Stimulated activated CD8-positive, alpha-beta memory T cell treated with anti-CD3 and anti-CD28 coated beads, Interleukin-12 subunit alpha, Interleukin-12 subunit beta, amount 100 ng/mL, for 24 hours (primary cell): ENCODE data around the gene SH3BP5L.

Experiments used
- DNase-seq: peaks from one replicate; pipeline ENCODE4 v3.0.0-alpha.2; 2020; ENCODE audit errors: extremely low read depth

SH3BP5L gene

DNA sequence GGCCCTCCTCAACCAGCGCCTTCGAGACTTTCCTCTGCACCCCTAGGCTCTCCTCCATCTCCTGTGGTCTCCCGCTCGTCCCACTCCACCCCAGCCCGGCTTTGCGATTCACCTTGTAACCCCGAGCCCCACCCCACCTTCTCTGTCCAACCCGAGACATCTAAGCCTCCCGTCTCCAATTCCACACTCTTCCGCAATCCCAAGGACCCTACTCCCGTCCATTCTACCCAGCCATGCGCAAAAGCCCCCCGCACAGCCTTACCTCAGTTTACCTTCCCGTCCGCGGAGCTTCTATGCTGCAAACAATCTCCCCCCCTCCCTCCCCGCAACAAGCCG, 174 bp downstream of the SH3BP5L start:
- no peak for DNase-seq

DNA sequence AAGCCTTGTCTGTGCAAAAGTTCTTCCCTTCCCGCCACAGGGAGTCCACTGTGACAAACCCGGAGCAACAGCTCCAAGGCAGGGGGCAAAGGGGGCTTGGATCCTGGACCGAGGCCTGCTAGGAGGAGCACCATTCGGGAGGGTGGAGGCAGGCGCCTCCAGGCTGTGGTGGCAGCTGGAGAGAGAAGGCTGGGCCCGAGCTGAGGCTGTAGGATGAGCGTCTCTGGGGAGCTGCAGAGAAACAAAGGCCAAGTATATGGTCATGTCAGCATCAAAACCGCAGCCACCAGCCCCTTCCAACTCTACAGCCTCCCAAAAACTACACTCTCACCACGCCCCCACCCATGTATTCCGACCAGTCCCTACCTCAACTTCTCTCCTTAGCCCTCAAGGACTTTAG, 579 bp downstream of the SH3BP5L start:
- DNase-seq, result no peak

DNA sequence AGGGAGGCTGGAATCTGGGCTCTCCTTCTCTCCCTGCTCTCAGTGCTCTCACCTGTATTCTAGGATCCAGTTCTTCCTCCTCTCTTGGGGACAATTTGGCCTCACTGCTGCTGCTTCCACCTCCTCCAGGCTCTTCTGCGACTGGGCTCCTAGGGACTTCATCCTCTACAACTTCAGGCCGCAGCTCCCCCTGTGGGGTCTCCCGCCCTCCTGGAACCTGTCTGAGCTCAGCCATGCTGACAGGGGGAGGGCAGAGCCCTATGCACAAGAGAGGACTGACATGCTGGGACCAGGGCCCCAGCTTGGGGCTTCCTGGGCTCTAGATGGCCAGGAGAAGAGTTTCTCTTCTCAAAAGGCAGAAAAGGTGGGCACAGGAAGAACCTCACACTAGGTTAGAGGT, 1.0 kb downstream of the SH3BP5L start:
- DNase-seq, result no peak

DNA sequence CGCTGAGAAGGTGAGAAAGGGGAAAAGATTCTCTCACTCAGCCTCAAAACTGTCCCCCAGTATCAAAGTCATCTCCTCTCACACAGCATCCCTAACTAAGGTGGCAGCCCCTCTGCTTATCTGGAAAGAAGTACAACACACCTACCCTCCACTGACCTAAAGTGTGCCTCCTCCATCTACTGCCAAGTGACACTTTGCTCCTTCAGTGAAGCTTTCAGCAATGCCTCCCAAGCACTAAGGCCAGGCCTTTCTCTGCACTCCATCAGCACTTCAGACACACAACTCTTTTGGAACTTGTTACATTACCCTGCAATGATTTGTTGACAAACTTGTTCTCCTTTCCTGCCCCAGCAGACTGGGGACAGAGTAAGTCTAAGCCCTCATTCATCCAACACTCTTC, 1.4 kb downstream of the SH3BP5L start:
- DNase-seq, result no peak

DNA sequence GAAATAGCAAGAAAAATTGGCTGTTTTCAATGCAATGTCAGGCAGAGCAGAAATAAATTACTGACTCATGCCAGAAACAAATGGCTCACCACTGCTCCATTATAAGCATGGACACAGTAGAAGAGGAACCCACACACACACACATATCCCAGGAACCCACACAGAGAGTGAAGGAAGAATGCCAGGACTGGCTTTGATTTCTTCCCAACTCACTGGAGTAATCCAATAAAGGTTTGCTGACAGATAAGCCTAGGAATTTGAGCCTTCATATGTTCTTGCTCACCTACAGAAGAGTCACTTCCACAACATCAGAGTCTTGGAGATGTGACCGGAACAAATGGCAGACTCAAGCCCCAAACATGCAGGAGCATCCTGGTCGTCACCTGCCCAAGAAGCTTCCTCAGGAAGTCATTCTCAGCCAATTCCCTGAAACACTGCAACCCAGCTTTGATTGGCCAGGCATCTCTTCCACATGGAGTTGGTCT, 2.2 kb downstream of the SH3BP5L start:
- DNase-seq, result no peak

DNA sequence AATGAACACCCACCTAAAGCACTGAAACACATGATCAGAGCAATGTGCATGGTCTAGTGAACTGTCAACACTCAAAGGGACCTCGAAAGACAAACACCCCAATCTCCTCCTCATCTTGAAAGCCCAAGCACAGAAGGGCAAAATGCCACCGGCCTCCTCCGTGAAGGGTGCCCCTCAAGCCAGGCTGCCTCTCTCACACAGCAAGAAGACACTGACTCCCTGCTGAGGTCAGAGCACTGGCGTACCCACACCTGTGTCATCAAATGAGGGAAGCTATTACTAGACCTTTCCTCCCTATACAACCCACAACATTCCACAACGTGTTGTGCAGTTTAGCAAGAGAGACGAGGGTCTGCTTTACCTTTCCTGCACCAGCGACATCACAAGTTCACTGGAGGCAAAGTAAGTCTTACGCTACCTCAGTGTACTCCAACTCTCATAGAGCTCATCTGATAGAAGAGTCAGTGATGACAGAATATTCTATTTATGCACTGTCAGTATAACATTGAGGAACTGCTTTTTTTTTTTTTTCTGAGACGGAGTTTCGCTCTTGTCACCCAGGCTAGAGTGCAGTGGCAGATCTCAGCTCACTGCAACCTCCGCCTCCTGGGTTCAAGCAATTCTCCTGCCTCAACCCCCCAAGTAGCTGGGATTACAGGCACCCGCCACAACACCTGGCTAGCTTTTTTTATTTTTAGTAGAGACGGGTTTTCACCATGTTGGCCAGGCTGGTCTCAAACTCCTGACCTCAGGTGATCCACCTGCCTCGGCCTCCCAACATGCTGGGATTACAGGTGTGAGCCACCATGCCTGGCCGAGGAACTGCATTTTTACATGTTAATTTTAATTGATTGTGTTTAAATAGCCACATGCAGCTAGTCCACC, 3.3 kb downstream of the SH3BP5L start:
- no peak for DNase-seq

DNA sequence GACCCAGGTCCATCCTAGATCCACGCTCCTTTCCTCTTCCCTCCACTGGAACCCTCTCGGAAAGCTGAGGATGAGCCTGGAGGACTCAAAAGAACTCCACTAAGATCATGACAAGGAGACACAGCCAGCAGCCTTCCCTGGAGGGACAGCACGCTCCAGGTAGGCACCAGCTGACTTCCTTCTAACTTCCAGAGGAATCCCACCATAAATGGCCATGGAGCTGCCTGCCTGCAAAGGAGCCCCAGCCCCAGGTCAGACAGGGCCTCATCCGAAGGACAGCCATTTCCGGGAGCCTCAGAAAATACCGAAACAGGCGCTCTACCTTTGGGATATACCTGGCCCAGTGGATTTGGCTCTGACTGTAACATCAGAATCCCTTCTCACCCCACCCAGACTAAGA, 4.1 kb downstream of the SH3BP5L start:
- no peak for DNase-seq

DNA sequence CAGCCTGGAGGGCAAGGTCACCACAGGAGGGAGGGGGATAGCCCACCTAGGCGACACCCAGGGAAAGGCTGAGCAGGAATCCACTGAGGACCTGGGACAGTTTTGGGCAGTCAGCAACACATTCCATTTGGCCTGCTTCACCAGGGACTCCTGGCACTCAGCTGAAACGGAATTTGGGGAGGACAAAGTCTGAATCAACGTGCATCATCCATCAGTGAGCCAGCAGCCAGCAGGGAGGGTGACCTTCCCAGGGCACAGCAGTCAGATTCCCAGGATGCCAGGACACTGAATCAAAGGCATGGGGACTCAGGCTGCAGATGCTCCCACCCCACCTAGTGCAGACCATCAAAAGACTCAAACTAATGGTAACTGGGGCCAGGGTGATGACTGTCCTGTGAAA, 4.6 kb downstream of the SH3BP5L start:
- no peak for DNase-seq

DNA sequence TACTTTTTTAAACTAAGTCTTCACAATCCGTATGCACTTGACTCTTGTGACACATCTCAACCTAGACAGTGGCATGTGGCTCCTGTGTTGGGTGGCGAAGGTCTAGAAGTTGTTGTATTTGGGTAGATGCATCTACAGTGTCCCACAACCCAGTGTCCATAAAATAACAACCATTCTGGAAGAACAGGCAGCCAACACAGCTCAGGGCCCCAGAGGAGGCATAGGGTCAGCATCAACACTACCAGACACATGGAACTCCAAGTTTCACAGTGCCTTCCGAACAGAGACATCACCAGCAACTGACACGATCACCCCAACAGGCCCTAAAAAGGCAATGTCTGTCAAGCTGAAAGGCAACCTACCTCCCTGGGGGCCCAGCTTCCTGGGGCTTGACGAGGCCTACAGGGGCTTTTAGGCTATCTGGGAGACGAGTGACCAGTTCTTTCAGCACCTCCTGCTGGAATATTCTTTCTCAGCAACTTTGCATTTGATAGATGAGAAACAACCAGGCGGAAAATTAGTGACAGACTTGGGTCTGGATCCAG, 5.6 kb downstream of the SH3BP5L start:
- DNase-seq, result no peak

DNA sequence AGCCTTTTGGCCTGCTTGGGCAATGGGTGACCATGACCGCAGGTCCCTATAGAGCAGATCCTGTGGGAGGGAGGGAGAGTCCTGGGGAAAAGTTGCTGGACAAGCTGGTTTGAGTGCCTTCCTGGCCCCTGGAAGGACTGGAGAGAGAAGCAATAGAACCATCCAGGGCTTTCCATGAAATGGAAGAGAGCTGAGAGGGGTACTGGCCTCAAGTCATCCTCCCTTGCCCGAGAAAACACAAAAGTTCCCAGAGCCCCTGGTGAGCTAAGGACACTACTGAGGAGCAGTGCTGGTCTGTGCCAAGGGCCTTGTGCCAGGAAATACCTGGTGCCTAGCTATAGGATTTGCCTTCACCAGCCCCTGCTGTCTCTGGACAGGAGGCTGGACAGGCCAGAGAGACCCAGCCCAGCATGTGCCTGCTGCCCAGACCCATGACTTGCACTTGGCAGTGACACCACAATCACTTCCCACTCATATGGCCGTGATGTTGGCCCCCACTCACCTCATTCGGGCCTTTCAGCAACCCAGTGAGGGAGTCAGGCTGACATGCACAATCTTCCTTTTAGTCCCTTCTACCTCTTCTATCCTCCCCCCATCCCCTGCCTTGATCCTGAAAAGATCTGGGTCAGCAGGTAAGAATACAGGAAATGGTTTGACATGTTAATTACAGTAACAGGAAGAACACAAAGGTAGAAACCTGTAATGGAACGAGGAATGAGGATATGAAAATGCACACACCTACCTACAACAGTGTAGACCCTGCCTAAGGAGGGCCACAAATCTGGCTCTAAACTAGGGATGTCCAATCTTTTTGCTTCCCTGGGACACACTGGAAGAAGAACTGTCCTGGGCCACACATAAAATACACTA, 7.0 kb downstream of the SH3BP5L start:
- no peak for DNase-seq

DNA sequence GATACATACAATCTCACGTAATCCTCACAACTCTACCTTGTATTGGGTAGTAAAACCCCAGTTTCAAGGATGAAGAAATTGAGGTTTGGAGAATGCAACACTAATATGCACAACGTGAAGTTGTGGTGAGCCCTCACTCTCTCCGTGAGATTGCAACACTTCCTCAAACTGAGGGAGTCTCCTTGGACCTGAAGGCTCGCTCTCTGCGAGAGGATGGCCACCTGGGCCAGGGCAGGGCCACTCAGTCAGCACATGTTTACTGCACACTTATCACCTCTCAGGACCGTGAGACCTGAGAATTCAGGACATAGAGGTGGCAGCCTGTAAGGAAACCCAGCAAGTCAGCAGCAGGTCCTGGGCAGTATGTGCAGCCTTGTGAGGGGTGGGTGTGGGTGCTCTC, 8.7 kb downstream of the SH3BP5L start:
- no peak for DNase-seq

DNA sequence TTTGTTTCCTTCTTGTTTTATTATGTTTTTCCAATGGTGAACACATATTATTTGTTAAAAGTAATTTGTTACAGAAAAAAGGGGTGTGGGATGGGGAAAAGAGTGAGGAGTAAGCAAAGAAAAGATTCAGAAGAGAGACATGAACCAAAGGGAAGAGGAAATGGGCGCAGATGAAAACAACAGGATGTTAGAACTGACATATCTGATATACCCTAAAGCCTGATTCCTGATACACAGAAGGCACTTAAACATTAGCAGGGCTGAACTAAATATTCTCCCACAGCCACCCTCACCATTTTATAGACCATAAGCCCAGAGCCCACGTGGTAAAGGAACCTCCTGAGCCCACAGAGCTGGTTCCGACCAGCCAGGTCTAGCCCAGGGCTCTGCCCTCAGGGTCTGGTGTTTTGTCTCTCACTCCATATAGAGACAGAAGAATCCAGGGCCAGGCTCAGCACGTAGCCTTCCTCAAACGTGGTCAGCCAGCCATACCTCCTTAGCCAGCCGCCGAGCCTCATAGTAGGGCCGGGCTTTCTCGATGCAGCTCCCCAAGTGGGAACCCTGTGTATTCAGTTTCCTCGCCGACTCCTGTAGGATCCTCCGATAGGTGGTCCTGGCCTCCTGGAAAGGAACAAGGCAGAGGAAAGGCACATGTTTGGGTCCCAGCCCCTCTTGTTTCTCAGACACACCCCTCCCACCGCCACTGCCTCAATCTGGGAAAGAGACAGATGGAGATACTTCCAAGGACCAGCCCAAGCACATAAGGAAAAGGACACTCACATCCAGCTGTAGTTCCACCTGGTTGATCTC, 9.5 kb downstream of the SH3BP5L start:
- DNase-seq, result no peak

DNA sequence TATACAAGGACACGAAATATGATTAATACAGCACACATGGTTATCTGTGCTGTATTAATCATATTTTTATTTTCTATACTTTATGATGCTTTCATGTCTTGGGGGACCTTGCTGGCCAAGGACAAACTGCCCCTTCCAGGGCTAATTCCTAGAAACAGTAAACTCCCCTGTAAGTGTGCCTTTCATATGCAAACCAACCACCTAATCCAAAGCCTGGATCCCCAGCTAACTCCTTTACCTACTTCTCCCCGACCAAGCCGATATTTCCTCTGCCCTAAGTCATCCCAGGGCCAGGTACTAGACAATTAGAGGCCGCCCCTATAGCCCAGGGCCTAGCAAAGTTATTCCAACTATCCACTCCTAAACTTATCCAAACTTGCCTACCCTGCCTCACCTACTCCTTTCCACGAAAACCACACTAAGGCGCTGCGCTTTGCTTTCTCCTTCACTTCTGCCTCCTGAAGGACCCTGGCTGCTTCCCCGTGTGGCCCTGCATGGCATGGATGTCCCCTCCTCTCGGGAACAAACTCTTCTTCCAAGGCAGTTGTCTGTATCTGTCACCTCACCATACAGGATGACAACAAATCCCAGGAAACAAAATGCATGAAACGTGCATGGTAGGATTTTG, 10.2 kb downstream of the SH3BP5L start:
- DNase-seq, result no peak

DNA sequence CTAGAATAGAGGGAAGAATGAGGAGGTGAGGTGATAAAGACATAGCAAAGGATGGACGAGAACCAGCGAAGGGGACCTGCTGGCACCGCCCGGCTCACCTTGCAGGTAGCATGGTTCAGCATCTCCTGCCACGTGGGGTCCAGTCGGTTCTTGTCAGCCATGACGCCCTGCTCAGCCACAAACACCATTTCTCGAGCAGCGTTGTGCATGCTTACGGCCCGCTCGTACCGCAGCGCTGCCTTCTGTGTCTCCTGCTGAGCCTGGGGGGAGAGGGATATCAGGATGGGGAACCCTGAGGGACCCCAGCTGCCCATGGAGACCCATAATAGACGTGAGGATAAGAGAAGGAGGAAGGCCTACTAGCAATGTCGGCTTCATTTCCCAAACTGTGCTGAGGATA, 11.4 kb downstream of the SH3BP5L start:
- no peak for DNase-seq

DNA sequence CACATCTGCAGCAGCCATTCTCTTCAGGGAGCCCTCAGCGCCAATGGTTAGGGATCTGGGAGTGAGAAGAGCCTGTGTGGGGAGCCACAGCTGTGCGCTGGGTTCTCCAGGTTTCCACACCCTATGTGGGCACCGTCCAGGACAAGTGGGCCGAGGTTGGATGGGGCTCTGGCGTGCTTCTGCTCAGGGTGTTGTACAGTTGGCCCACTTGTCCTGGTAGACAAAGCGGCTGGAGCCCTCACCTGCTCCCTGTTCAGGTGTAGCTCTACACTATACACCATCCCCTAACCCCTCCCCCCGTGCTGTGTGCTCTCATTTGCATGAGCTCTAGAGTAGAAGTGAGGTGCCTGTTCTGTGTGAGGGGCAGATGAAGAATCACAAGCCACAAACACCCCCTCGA, 12.2 kb downstream of the SH3BP5L start:
- DNase-seq, result no peak

DNA sequence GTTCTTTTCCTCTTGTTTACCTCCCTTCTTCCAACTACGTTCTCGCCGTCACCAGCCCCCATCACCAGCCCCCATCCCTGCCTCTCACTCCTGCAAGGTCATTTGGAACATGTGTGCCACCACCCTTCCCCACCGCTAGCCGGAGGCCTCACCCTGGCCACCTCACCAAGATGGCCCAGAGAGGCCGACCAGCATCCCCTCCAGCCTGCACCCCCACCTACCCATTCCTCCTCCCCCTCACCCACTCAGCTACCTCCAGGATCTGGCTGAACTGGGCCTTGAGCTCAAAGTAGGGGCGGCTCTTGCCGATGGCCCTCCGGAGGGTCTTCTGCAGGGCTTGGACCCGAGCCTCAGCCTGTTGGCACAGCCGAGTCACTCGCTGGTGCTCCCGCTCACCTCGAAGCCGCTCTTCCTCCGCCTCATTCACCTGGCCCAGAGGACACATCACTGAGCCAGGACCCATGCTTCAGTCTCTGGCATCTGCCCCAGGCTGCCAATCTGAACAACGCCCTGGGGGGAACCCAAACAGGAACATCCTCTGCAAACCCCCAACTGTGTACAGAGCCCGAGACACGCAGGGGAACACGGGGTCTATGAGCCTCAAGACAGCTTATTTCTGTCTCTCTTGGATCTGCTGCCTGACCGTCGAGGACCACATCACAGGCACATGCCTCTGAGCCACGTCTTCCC, 12.8 kb downstream of the SH3BP5L start:
- no peak for DNase-seq

DNA sequence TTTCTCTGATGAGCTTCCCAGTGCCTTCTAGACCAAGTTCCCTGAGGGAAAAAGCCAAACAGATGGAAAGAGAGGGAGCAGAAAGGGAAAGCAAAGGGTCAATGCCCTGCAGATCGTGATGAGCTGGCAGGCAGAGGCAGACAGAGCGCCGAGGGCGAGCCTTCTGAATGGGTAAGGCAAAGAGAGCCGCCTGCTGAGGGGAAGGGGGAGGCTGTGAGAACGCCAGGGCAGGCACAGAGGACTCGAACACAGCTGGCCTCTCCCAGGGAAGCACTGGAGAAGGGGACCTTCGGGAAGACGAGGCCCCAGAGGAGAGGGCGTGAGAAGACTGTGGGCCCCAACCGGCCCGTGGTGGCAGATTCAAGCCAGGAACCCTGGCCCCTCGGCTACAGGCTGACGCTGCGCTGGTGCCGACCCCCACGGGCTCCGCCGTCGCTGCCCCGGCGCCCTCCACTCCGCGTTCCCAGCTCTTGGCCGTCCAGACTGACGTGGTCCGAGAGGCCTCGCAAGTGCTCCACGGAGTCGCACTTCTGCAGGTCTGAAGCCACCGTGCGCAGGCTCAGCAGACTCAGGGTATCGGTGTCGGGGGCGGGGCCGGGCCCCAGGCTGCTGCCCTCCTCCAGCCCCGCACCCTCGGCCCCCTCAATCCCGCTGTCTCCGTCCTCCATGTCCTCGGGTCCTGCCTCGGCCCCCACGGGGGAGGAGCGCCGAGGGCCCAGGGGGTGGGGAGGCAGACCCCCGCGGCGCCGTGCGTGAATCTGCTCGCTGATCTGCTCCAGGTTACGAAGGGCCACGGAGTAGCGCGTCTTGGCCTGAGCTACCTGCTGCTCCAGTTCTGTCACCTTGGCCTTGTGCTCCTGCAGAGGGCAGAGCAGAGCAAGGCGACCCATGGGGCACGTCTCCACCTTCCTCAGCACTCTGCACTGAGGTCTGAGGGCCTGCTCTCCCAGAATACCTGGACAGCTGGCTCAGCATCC, 13.9 kb downstream of the SH3BP5L start:
- DNase-seq, result no peak

DNA sequence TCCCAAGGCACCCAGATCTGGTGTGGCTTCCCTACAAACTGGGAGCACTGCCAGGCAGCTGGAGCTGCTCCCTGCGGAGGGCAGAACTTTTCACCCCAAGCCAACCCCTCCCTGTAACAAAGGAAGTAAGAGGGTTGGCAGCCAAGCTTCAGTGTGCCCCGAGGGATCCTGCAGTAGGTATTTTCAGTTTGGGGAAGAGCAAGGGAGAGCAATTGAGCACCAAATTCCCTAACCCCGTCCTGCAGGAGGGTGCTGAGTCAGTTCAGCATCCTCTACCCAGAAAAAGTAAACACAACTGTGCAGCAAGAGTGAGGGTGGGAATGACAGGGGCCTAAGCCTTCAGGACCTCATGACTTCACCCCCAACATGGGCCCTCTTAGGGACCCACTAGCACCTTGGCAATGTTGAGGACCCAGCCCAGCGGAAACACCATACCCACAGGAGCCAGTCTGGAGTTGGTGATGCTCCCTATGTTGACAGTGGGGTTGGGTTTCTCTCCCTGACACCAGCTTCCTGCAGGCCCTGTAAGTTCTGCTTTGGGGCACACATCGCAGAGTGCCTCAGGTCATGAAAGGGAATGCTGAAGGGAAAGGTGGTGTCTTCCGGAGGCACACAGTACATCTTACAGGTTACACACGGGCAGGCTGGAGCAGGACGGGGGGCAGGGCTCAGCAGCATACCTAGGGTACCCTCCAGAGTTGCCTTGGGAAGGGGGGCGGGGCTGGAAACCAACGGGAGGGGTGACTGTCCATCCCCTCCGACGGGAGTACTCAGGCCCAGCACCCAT, 14.8 kb downstream of the SH3BP5L start:
- no peak for DNase-seq
